GM12874 (cell line): ENCODE data around the gene IFT88.

ENCODE experiments used
- CTCF ChIP-seq: IDR thresholded peaks from 2 replicates; pipeline ENCODE4 v1.5.1; 2011; ENCODE audit warnings: low read depth, mild to moderate bottlenecking, control low read depth, low read length, moderate library complexity; ENCODE audit not compliant: insufficient read depth

The IFT88 gene

GRCh38 chr13:20686167-20686566 lies 119.2 kb downstream of the IFT88 start:
- TF ChIP-seq CTCF = no peak

GRCh38 chr13:20686863-20687579 lies 120.1 kb downstream of the IFT88 start:
- TF ChIP-seq CTCF = no peak

GRCh38 chr13:20689291-20689690 lies 122.3 kb downstream of the IFT88 start:
- TF ChIP-seq CTCF = no peak

- no peak for TF ChIP-seq CTCF
Measured at GRCh38 chr13:20691616-20692015, 124.7 kb downstream of the IFT88 start.

- no peak for TF ChIP-seq CTCF
Measured at GRCh38 chr13:20696073-20696472, 129.1 kb downstream of the IFT88 start.

GRCh38 chr13:20699715-20700114 lies 132.8 kb downstream of the IFT88 start:
- TF ChIP-seq CTCF = no peak

GRCh38 chr13:20700288-20700687 lies 133.3 kb downstream of the IFT88 start:
- TF ChIP-seq CTCF = no peak
